Calu3 (cell line): ENCODE measurements around the gene MRPL53. TPM values are rescaled to one million over a fixed set of nuclear protein-coding genes. Genes with fewer than 3 reads are reported as not detected.

Experiments used
- BruUV-seq: library from RNA; stranded (reverse); fragments of 400-500 nt; replicated peaks from 2 replicates; lab custom pipeline; 2021; lab: Mats Ljungman, UMichigan
- CTCF ChIA-PET: fragments of 300-600 bp; sonication (Branson Sonifier 250); formaldehyde crosslinking; loops from one replicate; lab custom pipeline; 2022; ENCODE audit warnings: antibody characterized with exemption; lab: Charles Lee
- DNase-seq: peaks from one replicate; pipeline ENCODE4 v3.0.0; 2022
- H3K27ac Mint-ChIP-seq: one replicate; pipeline ENCODE4 v1.8.0; 2022; ENCODE audit warnings: mixed read lengths; ENCODE audit not compliant: unreplicated experiment
- H3K27me3 Mint-ChIP-seq: one replicate; pipeline ENCODE4 v1.8.0; 2022; ENCODE audit warnings: mixed read lengths; ENCODE audit not compliant: unreplicated experiment
- H3K36me3 Mint-ChIP-seq: one replicate; pipeline ENCODE4 v1.8.0; 2022; ENCODE audit warnings: mild to moderate bottlenecking, moderate library complexity, mixed read lengths; ENCODE audit not compliant: insufficient read depth, unreplicated experiment
- H3K4me1 Mint-ChIP-seq: one replicate; pipeline ENCODE4 v1.8.0; 2022; ENCODE audit warnings: mild to moderate bottlenecking, low read depth, mixed read lengths; ENCODE audit not compliant: unreplicated experiment
- H3K4me3 Mint-ChIP-seq: one replicate; pipeline ENCODE4 v1.8.0; 2022; ENCODE audit warnings: mild to moderate bottlenecking, low read depth, moderate library complexity, mixed read lengths; ENCODE audit not compliant: unreplicated experiment
- H3K9me3 Mint-ChIP-seq: one replicate; pipeline ENCODE4 v1.8.0; 2022; ENCODE audit warnings: low read depth, mixed read lengths; ENCODE audit not compliant: unreplicated experiment
- CTCF ChIP-seq: fragments of 200-600 bp; IDR thresholded peaks from one replicate; pipeline ENCODE4 v1.8.0; 2022; ENCODE audit warnings: antibody characterized with exemption; ENCODE audit not compliant: unreplicated experiment
- intact Hi-C: fragments of 100-400 bp; cut with micrococcal nuclease; formaldehyde crosslinking; loops from one replicate; pipeline ENCODE4 v1.10.0; 2022; ENCODE audit not compliant: unreplicated experiment
- total RNA-seq: library from RNA; stranded (reverse); gene quantifications from 2 replicates; pipeline ENCODE4 v1.2.3, GENCODE V29; 2022

MRPL53 gene
- total RNA-seq, 1 experiment from 2014 or later: 83.7 TPM

GRCh38 chr2:74436111-74436805, 36.2 kb downstream of the MRPL53 start:
- Mint-ChIP-seq H3K27me3 (no peaks in the 10 kb centered on the region), H3K27ac (no peak overlapping the region), H3K4me1 (peaks cover 33% of the 10 kb centered on the region), H3K9me3 (no peaks in the 10 kb centered on the region), H3K4me3 (no peak overlapping the region), H3K36me3 (peaks cover 33% of the 10 kb centered on the region)
- no TSS peak for BruUV-seq
- no peak for DNase-seq
- intact Hi-C loops: no loop called here
- TF ChIP-seq CTCF: no peak
- CTCF ChIA-PET: no interaction called here

- Mint-ChIP-seq H3K4me1 (no peaks in the 10 kb centered on the region), H3K36me3 (peaks cover 43% of the 10 kb centered on the region), H3K4me3 (no peak overlapping the region), H3K27me3 (no peaks in the 10 kb centered on the region), H3K9me3 (no peaks in the 10 kb centered on the region), H3K27ac (no peak overlapping the region)
- intact Hi-C loops: no loop called here
- DNase-seq: no peak
- CTCF ChIA-PET: no interaction called here
- no peak for TF ChIP-seq CTCF
- BruUV-seq: no TSS peak
Observed at GRCh38 chr2:74430502-74430901, 42.0 kb downstream of the MRPL53 start.

- Mint-ChIP-seq H3K9me3 (no peaks in the 10 kb centered on the region), H3K4me1 (peaks cover 3% of the 10 kb centered on the region), H3K27ac (no peak overlapping the region), H3K36me3 (peaks cover 50% of the 10 kb centered on the region), H3K4me3 (no peak overlapping the region), H3K27me3 (no peaks in the 10 kb centered on the region)
- no peak for DNase-seq
- BruUV-seq: no TSS peak
- TF ChIP-seq CTCF: no peak
- CTCF ChIA-PET: no interaction called here
- intact Hi-C loops: no loop called here
Observed at GRCh38 chr2:74429487-74430451, 42.7 kb downstream of the MRPL53 start.

GRCh38 chr2:74428675-74429074, 43.8 kb downstream of the MRPL53 start:
- H3K27ac Mint-ChIP-seq: no peak overlapping the region
- no peaks in the 10 kb centered on the region for H3K27me3 Mint-ChIP-seq
- no peak for TF ChIP-seq CTCF
- H3K36me3 Mint-ChIP-seq: peaks cover 61% of the 10 kb centered on the region
- intact Hi-C loops: no loop called here
- no peaks in the 10 kb centered on the region for H3K9me3 Mint-ChIP-seq
- peaks cover 8% of the 10 kb centered on the region for H3K4me1 Mint-ChIP-seq
- no peak for DNase-seq
- BruUV-seq: no TSS peak
- CTCF ChIA-PET: no interaction called here
- no peak overlapping the region for H3K4me3 Mint-ChIP-seq
